Activated CD4-positive, alpha-beta T cell treated with anti-CD3 and anti-CD28 coated beads, Interleukin-10, Interleukin-2, amounts not matched to agents 100 ng/mL and 50 ng/mL, durations not matched to agents 16 hours and 8 hours (primary cell): ENCODE results near the gene ATL2.
A peak's percentile ranks its signal among the peaks of the same experiment; 100 is the strongest.
"Not testable (repeated sequence)": the region's sequence is repeated elsewhere in the genome, so short reads cannot be mapped to it uniquely, and the experiment has no call there.

Experiments used
- DNase-seq: peaks from one replicate; pipeline ENCODE4 v3.0.0-alpha.2; 2020

Gene ATL2

DNA sequence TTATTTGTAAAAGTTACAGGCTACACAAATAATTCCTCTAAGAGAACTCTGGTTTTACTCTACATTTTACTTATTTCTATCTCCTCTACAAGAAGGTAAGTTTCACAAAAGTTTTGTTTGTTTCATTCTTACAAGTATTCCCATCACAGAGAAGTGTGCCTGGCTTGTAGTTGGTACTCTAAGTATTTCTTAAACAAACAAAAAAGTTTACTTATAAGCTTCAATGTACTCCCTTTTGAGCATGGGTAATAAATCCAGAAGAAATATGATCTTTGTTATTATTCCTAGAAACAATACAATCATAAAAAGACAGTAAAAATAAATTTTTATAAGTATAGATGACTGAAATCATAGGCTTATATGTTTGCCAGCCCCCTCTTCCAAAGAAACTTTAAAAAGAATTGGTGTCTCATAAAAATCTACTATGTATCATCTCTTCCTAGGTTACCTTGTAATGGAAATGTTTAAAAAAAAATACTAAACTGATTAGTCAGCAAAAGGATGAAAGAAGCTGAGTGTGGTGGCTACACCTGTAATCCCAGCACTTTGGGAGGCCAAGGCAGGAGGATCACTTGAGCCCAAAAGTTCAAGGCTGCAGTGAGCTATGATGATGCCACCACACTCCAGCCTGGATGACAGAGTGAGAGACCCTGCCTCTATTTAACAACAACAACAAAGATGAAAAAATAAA, 54.7 kb downstream of the ATL2 start:
- DNase-seq = no peak

DNA sequence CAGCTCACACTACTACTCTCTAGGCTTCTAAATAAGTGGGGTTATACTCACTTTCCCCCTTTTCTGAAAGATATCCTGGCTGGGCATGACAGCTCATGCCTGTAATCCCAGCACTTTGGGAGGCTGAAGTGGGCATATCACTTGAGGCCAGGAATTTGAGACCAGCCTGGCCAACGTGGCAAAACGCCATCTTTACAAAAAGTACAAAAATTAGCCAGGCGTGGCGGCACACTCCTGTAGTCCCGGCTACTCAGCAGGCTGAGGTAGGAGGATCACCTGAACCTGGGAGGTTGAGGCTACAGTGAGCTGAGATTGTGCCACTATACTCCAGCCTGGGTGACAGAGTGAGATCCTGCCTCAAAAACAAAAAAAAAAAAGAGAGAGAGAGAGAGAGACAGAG, 57.8 kb downstream of the ATL2 start:
- not testable (repeated sequence) for DNase-seq

DNA sequence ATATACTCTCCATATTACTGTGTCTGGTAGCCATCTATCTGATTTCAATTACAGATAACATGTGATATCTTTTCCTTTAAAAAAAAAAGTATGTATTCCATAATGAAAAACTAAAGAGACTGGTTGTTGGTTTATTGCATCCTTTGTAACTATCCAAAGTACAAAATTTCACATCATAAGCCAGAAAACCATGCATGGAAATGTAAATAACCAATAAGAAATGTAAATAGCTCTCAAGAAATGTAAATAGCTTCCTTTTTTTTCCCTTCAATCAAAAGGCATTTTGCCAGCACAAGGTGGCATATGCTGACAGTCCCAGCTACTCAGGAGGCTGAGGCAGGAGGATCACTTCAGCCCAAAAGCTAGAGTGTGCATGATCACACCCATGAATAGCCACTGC, 59.3 kb downstream of the ATL2 start:
- DNase-seq = no peak

DNA sequence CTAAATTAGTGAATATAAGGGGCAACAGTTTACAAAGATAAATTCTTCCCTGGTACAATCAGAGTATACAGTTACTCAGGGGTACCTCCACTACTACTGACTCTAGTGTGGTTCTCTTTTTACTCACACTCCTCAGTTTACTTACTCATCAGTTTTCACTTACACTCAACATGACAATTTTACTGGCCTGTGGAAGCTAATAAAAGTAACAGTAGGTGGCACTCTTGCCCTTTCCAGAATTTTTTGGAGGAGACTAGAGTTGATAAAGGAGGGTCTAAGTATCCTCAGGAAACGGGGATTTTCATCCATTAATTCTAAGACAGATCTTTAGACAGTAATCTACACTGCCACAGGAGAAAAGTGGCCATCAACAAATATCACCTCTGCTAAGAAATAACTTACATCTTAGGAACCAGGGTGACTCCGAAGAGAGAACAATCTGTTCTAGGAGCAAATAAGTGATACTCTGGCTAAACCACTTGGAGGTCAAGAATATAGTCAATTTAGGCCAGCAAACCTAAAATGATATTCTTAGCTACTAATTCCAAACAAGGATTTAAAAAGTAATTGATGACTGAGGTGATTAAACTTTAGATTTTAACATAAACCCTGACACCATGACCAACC, 61.3 kb downstream of the ATL2 start:
- peak; percentile 79 for DNase-seq

DNA sequence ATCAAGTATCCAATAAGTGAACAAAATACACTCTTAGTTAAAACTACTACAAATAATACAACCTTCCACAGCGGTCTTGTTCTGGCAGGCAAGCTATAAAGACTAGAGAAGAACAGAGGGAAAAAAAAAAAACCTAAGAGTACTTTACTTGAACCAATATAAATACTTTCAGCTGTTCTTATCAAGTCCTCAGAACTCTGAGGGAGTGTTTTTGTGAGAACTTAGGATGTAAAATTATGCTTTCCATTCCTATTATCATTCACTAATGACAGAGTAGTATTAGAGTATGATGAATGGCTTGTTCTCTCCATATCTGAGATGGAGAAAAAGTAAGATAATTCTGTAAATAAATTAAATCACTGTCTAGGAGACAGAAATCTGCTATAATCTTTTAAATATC, 68.3 kb downstream of the ATL2 start:
- no peak for DNase-seq

DNA sequence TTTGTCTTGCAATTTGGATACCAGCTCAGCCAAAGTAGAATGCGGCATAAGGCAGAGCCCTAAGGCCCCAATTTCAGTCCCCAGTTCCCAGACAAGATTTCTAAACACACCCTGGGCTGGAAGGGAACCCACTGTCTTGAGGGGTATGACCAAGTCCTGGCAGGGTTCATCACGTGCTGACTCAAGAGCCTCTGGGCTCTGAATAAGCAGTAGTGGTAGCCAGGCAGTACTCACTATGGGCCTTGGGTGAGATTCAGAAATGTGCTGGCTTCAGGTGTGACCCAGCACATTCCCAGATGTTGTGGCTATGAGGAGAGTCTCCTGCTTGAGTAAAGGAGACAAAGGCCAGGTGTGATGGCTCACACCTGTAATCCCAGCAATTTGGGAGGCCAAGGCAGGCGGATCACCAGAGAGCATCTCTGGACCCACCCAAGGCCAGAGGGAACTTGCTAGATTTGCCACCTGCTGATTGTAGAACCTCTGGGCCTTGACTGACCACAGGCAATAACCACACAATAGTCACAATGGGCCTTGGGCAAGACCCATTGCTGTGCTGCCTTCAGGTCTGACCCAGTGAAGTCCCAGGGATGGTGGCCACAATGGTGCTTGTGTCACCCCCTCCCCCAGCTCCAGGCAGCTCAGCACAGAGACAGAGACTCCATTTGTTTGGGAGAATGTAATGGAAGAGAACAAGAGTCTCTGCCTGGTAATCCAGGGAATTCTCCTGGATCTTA, 74.9 kb downstream of the ATL2 start:
- DNase-seq = no peak

DNA sequence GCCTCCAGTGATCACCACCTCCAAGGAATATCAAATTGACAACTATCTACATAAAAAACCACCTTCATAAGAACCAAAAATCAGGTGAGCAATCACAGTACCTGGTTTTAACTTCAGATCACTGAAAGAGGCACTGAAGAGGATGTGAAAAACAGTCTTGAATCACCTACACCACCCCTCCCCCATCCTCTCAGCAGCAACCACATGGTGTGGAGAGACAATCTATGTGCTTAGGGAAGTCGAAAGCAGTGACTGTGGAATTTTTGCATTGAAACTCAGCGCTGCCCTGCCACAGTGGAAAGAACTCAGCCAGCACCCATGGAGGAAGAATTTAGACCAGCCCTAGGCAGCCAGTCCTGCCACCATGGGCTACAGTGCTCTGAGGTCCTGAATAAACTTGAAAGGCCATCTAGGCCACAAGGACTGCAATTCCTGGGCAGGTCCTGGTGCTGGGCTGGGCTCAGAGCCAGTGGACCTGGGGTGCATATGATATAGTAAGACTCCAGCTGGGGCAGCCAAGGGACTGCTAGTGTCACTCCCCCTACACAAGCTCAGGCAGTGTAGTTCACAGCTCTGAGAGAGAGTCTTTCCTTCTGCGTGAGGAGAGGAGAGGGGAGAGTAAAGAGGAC, 75.6 kb downstream of the ATL2 start:
- peak; percentile 61 for DNase-seq

DNA sequence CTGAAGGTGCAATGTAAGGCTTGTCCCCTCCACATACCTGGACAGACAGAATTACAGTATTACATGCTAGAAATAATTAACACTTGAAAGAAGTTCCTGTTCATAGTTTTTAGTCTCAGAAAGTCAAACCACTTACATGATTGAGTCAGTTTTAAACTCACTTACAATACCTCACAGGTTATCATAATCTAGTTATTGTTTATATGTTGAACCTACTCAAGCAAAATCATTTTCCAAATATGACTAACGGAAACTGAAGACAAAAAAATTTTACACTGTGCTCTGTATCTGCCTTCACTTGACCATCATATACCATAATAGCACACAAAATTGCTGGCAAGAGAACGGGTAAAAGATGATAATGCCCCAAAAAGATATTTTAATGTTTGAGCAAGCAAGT, 78.5 kb downstream of the ATL2 start:
- peak; percentile 12 for DNase-seq

DNA sequence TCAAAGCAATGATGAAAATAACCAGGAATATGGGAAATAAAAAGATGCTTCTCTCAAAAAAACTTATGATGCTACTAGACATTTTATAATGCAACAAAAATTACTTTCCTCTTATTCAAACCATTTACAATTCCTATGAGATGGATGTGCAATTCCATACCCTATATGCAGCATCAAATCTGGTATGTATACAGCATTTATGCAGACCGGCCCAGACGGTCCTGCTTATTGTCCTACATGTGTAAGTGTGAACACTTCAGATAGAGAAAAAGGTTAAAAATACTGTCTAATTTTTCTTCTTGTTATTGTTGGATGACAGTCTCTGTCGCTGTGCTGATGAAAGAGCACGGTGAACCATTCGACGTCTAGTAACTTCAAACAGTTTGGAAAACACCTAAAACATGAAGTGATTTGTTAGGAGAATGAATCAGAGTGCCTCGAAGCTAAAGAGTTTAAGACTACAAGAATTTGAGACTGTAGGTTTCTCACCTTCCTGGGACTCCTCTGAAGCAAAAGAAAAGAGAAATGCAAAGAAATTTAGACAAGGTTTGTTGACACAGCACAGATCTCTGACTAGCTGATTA, 80.8 kb downstream of the ATL2 start:
- no peak for DNase-seq

DNA sequence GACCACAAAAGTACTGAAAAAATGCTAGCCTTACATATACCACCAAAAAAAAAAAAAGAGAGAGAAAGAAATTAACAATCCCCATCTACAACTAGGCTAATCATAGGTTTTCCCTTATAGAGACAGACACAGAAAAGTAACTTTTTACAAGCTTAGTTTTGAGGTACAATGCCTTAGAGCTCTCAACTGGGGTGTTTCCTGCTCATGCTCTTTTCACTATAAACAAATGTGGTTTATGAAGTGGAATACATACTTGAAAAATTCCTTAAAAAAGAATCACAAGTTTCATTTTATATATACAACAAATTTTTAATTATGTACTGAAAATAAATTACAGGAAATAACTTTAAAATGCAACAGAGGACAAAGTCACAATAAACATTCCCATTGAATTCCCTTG, 82.5 kb downstream of the ATL2 start:
- no peak for DNase-seq

DNA sequence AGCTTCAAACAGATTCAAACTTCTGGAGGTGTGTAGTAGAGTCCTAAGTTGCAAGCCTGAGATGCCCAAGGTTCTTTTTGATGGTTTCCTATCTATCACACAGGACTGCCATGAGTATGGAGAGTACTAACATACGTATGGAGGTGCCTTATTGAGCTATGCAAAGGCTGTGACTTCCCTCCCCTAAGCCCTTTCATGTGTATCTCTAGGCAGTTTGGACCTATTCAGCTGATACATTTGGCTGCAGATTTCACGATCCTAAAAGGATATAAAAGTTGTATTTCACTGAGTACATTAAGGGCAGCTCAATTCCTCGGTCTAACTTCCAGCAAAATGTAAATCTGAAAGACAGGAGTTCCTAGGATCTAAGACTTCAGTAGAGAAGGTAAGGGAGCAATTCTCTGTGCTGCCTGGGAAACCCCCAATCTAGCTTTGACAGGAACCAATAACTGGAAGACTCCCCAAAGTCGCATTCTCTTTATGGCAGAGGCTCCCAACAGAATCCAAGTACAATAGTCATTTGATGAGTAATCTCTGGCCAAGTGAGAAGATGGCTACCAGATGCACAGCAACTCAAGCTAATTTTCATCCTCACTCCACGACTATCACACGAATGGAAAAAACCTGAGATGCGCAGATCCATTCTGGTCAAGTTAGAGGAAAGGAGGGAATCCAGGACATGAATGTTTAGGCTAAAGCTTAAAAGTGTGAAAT, 83.8 kb downstream of the ATL2 start:
- DNase-seq = no peak

DNA sequence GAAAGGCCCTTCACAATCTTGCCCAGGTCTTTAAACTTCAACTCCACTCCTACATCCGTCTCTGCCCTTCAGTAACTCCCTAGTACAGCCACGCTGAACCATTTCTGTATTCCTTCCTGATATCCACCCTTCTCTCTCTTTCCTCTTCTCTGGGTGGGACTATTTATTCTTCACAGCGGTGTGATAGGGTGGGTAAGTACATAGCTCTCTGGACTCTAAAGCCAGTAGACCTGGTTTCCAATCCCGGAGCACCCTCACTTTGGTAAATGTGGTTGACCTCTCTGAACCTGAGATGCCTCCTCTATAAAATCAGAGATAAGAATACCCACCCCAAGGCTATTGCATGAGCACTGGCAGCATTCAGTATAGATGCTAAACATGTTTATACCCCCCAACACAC, 86.7 kb downstream of the ATL2 start:
- DNase-seq = no peak

DNA sequence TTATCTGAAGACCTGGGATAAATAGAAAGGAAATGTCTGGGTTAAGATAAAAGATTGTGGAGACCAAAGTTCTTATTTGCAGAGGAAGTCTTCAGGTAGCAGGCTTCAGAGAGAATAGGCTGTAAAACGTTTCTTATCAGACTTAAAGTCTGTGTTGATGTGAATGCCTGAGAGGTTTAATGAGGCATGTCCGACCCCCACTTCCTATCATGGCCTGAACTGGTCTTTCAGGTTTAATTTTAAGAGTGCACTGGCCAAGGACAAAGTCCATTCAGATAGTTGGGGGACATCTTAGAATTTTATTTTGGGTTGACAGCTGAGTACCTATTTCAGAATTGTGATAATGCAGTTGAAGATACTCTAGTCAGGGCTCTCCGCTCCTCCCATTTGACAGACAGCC, 92.1 kb downstream of the ATL2 start:
- no peak for DNase-seq

DNA sequence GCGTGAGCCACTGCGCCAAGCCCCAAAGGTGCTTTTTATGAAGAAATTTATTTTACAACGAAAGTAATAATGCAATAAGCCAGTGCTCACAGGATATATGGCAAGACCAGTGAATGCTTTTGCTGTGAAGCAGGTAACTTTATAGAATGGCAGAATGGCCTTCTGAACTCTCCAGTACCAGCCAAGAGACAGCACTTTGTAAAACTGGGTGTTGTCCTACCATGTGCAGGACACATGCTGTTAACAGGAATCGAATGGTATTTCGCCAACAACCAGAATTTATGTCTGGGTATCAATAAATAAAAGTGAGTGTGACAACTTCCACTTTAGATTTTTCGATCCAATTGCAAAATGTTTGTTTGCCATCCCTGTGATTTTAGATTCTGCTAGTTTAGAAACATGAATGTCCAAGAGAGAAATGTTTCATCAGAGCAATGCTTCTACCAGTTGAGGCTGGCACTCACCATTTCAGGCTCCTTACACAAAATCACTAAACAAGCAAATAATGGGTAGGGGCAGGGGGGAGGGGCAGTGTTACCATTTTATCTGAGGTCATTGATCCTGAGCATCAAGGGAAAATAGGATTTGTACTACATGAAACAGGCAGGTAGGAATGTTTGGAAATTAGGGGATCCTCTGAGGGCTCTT, 95.9 kb downstream of the ATL2 start:
- DNase-seq = no peak

DNA sequence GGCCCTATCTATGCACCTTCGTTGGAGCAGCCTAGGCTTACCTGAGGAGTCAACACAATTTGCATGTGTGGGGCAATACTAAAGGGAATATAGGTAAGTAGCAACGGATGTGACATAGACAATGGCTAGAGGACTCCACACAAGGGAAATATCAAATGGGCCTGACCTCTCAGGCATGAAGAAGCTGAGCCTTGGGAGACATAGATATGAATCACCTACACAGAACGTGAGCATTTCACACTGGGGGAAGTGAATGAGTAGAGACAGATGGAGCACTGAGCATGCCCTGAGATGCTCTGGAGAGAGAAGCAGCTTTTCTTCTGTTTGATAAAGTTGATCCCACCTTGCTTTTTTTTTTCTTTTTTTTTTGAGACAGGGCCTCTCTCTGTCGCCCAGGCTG, 97.9 kb downstream of the ATL2 start:
- no peak for DNase-seq

DNA sequence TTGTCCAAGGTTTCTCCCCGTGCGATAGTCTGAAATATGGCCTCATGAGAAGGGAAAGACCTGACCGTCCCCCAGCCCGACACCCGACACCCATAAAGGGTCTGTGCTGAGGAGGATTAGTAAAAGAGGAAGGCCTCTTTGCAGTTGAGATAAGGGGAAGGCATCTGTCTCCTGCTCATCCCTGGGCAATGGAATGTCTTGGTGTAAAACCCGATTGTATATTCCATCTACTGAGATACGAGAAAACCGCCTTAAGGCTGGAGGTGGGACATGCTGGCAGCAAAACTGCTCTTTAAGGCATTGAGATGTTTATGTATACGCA, 99.0 kb downstream of the ATL2 start:
- not testable (repeated sequence) for DNase-seq

DNA sequence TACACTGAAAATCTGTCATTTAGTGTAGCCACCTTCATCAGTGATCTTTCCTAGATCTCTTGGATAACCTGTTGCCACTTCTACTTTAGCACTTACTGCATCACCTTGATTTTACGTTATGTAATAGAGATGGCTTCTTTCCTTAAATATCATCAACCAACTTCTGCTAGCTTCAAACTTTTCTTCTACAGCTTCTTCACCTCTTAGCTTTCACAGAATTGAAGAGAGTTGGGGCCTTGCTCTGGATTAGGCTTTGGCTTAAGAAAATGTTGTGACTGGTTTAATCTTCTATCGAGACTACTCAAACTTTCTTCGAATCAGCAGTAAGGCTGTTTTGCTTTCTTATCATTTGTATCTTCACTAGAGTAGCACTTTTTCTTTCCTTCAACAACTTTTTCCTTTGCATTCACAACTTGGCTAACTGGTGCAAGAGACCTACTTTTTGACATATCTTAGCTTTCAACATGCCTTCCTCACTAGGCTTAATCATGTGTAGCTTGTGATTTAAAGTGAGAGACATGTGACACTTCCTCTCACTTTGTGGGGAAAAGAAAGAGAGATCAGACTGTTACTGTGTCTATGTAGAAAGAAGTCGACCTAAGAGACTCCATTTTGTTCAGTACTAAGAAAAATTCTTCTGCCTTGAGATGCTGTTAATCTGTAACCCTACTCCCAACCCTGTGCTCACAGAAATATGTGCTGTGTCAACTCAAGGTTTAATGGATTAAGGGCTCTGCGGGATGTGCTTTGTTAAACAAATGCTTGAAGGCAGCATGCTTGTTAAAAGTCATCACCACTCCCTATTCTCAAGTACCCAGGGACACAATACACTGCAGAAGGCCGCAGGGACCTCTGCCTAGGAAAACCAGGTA, 99.6 kb downstream of the ATL2 start:
- DNase-seq = no peak

DNA sequence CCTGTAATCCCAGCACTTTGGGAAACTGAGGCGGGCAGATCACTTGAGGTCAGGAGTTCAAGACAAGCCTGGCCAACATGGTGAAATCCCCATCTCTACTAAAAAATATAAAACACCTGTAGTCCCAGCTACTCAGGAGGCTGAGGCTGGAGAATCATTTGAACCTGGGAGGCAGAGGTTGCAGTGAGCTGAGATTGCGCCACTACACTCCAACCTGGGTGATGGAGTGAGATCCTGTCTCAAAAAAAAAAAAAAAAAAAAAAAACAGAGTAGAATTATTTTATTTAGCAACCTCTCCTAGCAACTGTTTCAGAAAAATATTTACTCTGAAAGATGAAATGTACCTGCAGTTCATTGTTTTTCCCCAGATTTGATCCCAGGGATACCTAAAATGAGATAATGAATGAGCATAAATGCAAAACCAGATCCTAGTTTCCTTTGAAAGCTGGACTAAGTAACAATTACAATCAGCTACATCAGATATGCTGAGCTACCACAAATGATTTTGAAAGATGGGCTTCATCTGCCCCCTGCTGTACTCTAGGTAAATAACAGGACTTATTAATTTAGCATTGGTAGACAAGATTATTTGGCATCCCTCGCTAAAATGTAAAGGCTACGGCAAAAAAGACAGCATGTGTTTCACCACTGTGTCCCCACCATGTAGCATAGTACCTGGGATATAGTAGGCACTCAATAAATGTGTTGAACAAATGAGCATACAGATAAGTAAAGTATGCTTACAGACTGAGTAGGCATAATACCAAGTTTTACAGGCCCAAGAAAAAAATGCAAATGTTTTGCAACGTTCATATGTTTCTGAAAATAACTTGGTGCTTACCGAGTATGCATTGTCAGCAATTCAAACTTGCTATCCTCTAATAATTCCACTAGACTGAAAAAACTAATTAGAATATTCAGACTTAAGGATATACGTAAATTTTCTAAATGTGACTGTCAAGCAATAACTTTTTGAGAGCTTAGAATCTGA, 102.5 kb downstream of the ATL2 start:
- peak; percentile 71 for DNase-seq

DNA sequence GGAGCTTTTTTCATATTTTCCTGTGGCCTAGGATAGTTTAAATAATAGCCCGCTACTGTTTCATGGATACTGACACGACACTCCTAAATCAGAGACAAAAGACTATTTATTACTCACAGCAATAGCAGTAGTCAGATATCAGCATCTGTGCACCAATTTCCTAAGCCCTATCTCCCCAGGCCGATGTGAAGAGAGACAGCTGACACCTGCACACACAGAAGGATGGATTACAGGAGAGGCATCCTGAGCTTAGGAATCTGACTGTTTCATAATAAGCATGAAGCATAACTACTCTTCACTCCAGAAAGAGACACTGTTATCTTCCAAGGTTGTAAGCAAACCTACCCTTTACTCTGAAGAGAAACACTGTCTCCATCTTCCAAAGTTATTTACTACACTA, 105.4 kb downstream of the ATL2 start:
- DNase-seq = no peak

DNA sequence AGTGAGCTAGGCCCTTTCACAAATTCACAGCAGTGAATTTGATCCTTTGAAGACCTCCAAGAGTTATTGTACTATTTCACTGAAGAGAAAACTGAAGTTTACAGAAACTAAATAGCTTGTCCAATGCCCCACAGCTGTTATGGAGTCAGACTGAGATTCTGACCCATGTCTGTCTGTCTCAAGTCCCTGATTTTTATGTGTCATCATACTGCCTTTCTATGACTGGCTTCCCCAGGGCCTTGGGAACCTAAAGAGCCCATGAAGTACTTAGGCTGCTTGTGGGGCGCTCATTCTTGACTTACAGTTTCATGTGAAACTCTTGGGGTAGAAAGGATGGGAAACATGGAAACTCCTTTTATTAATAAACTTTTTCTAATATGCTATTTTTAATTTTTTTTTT, 107.7 kb downstream of the ATL2 start:
- DNase-seq = no peak
